ENCODE data around the gene SLC7A8. TPM values are rescaled to one million over a fixed set of nuclear protein-coding genes. Genes with fewer than 3 reads are reported as not detected.

Gene SLC7A8
- total RNA-seq, 2 donors from 2014 or later = 0.72 to 1.2 TPM

DNA sequence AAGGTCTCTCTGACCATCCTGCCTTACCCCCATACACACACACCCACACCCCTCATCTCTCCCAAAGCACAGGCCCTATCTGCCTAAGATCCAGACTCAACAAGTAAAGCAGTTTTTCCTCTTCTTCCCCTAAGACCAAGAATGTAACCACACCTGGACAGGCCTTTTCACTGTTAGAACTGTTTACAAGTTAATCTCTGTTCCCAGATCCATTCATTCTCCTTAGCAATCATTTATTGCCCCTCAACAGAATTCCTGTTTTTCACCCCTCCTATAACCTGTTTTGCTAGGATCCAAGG lies 76.8 kb downstream of the SLC7A8 start:
- H3K27ac Mint-ChIP-seq = no peak overlapping the region
- H3K4me3 Mint-ChIP-seq = no peak overlapping the region
- H3K4me1 Mint-ChIP-seq (ENCODE audit: low read depth) = no peaks in the 10 kb centered on the region
- DNase-seq (no peak), ATAC-seq (replicated peaks in 1 of 2) (no peak)
- H3K27me3 Mint-ChIP-seq (ENCODE audit: low read depth) = no peaks in the 10 kb centered on the region
- no peaks in the 10 kb centered on the region for H3K36me3 Mint-ChIP-seq (ENCODE audit: insufficient read depth in 2 of 2)
- no peaks in the 10 kb centered on the region for H3K9me3 Mint-ChIP-seq

DNA sequence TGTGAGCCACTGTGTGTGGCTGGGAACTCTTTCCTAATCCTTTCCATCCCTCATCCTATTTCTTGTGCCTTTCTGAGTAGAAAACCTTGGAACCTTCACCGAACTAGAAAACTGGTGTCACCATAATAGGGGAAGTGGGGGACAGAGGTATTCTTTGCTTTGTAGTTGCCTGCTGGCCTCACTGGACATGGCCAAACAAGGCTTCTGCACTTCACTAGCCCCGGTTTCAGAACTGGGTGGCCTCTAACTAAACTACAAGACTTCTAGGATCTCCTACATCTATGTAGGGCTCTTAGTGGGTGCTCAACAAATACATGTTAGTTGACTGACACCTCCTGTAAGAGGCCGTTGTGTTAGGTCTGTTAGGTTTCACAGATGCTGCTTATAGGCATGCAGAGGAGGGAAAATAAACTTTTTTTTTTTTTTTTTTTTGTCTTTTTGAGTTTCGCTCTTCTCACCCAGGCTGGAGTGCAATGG lies 78.1 kb downstream of the SLC7A8 start:
- Mint-ChIP-seq H3K4me3 (no peak overlapping the region), H3K9me3 (no peaks in the 10 kb centered on the region), H3K36me3 (ENCODE audit: insufficient read depth in 2 of 2) (no peaks in the 10 kb centered on the region), H3K4me1 (ENCODE audit: low read depth) (no peaks in the 10 kb centered on the region), H3K27ac (no peak overlapping the region), H3K27me3 (ENCODE audit: low read depth) (no peaks in the 10 kb centered on the region)
- no peak for ATAC-seq (replicated peaks in 1 of 2)
- DNase-seq = no peak

GRCh38 chr14:23104591-23105347 lies 78.7 kb downstream of the SLC7A8 start, which contains the start of gene CIROP:
Gene CIROP (minus strand): TSS chr14:23104989. CDS start chr14:23104920, 69 bp downstream.
- no peak within 1 kb of the TSS for H3K4me3 Mint-ChIP-seq
- ATAC-seq (replicated peaks in 1 of 2) (no peak), DNase-seq (no peak)
- H3K9me3 Mint-ChIP-seq = no peaks in the 10 kb centered on the region
- H3K4me1 Mint-ChIP-seq (ENCODE audit: low read depth) = no peaks in the 10 kb centered on the region
- no peaks in the 10 kb centered on the region for H3K36me3 Mint-ChIP-seq (ENCODE audit: insufficient read depth in 2 of 2)
- H3K27ac Mint-ChIP-seq = no peak within 1 kb of the TSS
- no peaks in the 10 kb centered on the region for H3K27me3 Mint-ChIP-seq (ENCODE audit: low read depth)

- H3K27me3 Mint-ChIP-seq (ENCODE audit: low read depth) = no peaks in the 10 kb centered on the region
- H3K4me1 Mint-ChIP-seq (ENCODE audit: low read depth) = no peaks in the 10 kb centered on the region
- no peak for DNase-seq
- H3K4me3 Mint-ChIP-seq = no peak overlapping the region
- no peaks in the 10 kb centered on the region for H3K36me3 Mint-ChIP-seq (ENCODE audit: insufficient read depth in 2 of 2)
- no peak overlapping the region for H3K27ac Mint-ChIP-seq
- ATAC-seq (replicated peaks in 1 of 2) = no peak
- no peaks in the 10 kb centered on the region for H3K9me3 Mint-ChIP-seq
Observed at GRCh38 chr14:23104070-23104590, 79.3 kb downstream of the SLC7A8 start.

DNA sequence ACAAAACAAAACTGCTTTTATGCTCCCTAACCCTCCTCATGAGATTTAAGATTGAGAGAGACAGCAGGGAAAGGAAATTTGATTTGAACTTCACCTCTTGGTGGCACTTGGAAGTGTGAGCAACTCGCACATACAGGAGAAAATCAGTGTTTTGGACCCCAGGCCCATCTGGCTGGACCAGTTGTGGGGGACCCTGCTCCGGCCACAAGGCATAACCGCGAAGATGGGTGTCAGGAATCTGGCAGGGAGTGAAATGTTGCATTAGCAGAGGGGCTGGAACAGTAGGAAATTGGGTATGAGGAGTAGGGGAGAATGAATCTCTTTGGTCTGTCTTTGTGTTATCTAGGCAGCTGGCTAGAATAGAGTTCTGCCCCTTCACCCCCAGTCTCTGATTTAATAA lies 79.9 kb downstream of the SLC7A8 start:
- no peak for DNase-seq
- Mint-ChIP-seq H3K27ac (no peak overlapping the region), H3K27me3 (ENCODE audit: low read depth) (no peaks in the 10 kb centered on the region), H3K4me3 (no peak overlapping the region), H3K9me3 (no peaks in the 10 kb centered on the region), H3K4me1 (ENCODE audit: low read depth) (no peaks in the 10 kb centered on the region), H3K36me3 (ENCODE audit: insufficient read depth in 2 of 2) (no peaks in the 10 kb centered on the region)
- ATAC-seq (replicated peaks in 1 of 2) = no peak

DNA sequence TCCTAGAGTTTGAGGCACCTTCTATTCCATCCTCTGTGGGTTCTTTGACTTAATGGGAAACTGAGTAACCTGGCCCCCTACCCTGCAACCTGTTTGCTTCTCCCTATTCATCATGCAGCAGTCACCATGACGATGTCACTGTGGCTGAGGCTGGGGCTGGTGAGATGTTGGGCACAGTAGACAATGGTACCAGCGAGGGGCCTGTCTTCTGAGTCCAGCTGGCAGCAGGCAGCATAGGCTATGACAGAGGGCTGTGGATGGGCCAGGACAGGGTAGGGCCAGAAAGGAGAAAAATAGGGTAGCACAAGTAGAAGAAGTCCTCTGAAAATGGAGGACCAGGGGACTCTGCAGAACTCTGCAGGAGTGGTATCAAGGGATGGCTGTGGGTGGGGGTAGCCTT lies 80.7 kb downstream of the SLC7A8 start:
- DNase-seq = no peak
- Mint-ChIP-seq H3K36me3 (ENCODE audit: insufficient read depth in 2 of 2) (peaks cover 0 to under 1% of the 10 kb centered on the region in 2 donors), H3K27ac (no peak overlapping the region), H3K27me3 (ENCODE audit: low read depth) (no peaks in the 10 kb centered on the region), H3K9me3 (no peaks in the 10 kb centered on the region), H3K4me3 (no peak overlapping the region), H3K4me1 (ENCODE audit: low read depth) (peaks cover under 1% of the 10 kb centered on the region)
- peak in 1 of 2 donors; percentile 23 for ATAC-seq (replicated peaks in 1 of 2)

DNA sequence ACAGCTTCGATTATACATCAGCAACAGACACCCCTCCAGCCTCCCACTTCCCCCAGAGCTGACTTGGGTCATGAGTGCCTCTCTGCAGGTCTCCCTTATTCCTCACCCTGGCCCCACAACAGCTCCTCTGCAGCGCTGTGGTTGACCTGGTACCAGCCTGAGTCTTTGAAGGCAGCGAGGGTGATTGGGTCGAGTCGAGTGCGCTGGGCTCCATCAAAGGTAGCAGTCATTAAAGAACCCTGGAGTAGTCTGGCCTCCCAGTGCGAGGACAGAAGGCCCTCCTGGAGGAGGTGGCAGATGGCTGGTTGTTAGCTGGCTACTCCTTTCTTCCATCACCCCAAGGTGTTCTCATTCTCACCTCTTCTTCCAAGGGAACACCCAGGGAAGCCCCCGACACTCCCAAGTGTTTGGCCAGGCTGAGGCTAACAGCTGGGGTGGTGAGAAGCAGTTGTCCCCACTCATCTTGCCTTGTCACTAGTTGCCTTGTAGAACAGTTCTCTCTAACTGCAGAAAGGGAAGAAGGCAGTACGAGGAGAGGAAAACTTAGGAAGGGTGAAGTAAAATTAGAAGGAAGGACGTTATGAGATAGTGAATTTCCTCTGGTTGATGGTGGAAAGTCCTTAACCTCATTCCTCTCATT lies 81.4 kb downstream of the SLC7A8 start:
- H3K4me1 Mint-ChIP-seq (ENCODE audit: low read depth) = peaks cover 7% of the 10 kb centered on the region
- DNase-seq (no peak), ATAC-seq (replicated peaks in 1 of 2) (no peak)
- no peaks in the 10 kb centered on the region for H3K27me3 Mint-ChIP-seq (ENCODE audit: low read depth)
- no peaks in the 10 kb centered on the region for H3K9me3 Mint-ChIP-seq
- no peak overlapping the region for H3K27ac Mint-ChIP-seq
- no peak overlapping the region for H3K4me3 Mint-ChIP-seq
- H3K36me3 Mint-ChIP-seq (ENCODE audit: insufficient read depth in 2 of 2) = peaks cover 2 to 5% of the 10 kb centered on the region in 2 donors

- Mint-ChIP-seq H3K27ac (no peak overlapping the region), H3K9me3 (no peaks in the 10 kb centered on the region), H3K36me3 (ENCODE audit: insufficient read depth in 2 of 2) (peaks cover 2 to 8% of the 10 kb centered on the region in 2 donors), H3K4me1 (ENCODE audit: low read depth) (peaks cover 14% of the 10 kb centered on the region), H3K4me3 (no peak overlapping the region), H3K27me3 (ENCODE audit: low read depth) (no peaks in the 10 kb centered on the region)
- DNase-seq (no peak), ATAC-seq (replicated peaks in 1 of 2) (no peak)
Observed at GRCh38 chr14:23101213-23101970, 82.1 kb downstream of the SLC7A8 start.

- ATAC-seq (replicated peaks in 1 of 2) (no peak), DNase-seq (no peak)
- H3K9me3 Mint-ChIP-seq = no peaks in the 10 kb centered on the region
- H3K4me3 Mint-ChIP-seq = no peak overlapping the region
- H3K27ac Mint-ChIP-seq = peak overlapping the region; percentile 21
- no peaks in the 10 kb centered on the region for H3K27me3 Mint-ChIP-seq (ENCODE audit: low read depth)
- H3K36me3 Mint-ChIP-seq (ENCODE audit: insufficient read depth in 2 of 2) = peaks cover 2 to 8% of the 10 kb centered on the region in 2 donors
- peaks cover 16% of the 10 kb centered on the region for H3K4me1 Mint-ChIP-seq (ENCODE audit: low read depth)
Observed at GRCh38 chr14:23099212-23099861, 84.1 kb downstream of the SLC7A8 start.

DNA sequence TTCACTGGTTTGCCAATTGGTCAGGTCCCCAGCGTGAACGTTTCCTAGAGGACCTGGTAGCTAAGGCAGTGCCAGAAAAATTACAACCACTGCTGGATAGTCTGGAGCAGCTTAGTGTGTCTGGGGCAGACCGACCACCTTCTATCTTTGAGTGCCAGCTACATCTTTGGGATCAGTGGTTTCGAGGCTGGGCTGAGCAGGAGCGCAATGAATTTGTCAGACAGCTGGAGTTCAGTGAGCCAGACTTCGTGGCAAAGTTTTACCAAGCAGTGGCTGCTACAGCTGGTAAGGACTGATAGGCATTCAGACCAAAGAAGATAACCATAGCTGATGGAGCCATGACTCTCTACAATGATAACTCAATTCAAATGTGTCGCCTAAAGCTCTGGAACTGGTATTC lies 85.7 kb downstream of the SLC7A8 start:
- H3K27me3 Mint-ChIP-seq (ENCODE audit: low read depth) = no peaks in the 10 kb centered on the region
- no peak for ATAC-seq (replicated peaks in 1 of 2)
- H3K4me1 Mint-ChIP-seq (ENCODE audit: low read depth) = peaks cover 16% of the 10 kb centered on the region
- H3K9me3 Mint-ChIP-seq = no peaks in the 10 kb centered on the region
- H3K36me3 Mint-ChIP-seq (ENCODE audit: insufficient read depth in 2 of 2) = peaks cover 2 to 11% of the 10 kb centered on the region in 2 donors
- peak overlapping the region; percentile 48 for H3K27ac Mint-ChIP-seq
- H3K4me3 Mint-ChIP-seq = no peak overlapping the region
- DNase-seq = no peak

GRCh38 chr14:23095196-23096108 lies 88.0 kb downstream of the SLC7A8 start, which contains the start of gene C14orf119:
Gene C14orf119 (plus strand): TSS chr14:23095505. CDS start chr14:23097659, 2,154 bp downstream.
- ATAC-seq (replicated peaks in 1 of 2) (peak; percentile 92), DNase-seq (peak; percentile 99 to 100)

More at GRCh38 chr14:23095196-23096108, 88.0 kb downstream of the SLC7A8 start, which contains the start of gene C14orf119:
- no peaks in the 10 kb centered on the region for H3K27me3 Mint-ChIP-seq (ENCODE audit: low read depth)
- no peak within 1 kb of the TSS for H3K4me3 Mint-ChIP-seq
- peaks cover 16% of the 10 kb centered on the region for H3K4me1 Mint-ChIP-seq (ENCODE audit: low read depth)
- H3K9me3 Mint-ChIP-seq = no peaks in the 10 kb centered on the region
- peaks cover 4 to 23% of the 10 kb centered on the region in 2 donors for H3K36me3 Mint-ChIP-seq (ENCODE audit: insufficient read depth in 2 of 2)
- no peak within 1 kb of the TSS for H3K27ac Mint-ChIP-seq
